Stimulated activated CD8-positive, alpha-beta memory T cell treated with anti-CD3 and anti-CD28 coated beads, Interleukin-15, amount 100 ng/mL, for 1 hour (primary cell): Measurements from ENCODE around the gene CPT1B.
"Not testable (repeated sequence)": the region's sequence is repeated elsewhere in the genome, so short reads cannot be mapped to it uniquely, and the experiment has no call there.

ENCODE experiments used
- DNase-seq: peaks from one replicate; pipeline ENCODE4 v3.0.0-alpha.2; 2020; ENCODE audit warnings: low read depth

The CPT1B gene

DNA sequence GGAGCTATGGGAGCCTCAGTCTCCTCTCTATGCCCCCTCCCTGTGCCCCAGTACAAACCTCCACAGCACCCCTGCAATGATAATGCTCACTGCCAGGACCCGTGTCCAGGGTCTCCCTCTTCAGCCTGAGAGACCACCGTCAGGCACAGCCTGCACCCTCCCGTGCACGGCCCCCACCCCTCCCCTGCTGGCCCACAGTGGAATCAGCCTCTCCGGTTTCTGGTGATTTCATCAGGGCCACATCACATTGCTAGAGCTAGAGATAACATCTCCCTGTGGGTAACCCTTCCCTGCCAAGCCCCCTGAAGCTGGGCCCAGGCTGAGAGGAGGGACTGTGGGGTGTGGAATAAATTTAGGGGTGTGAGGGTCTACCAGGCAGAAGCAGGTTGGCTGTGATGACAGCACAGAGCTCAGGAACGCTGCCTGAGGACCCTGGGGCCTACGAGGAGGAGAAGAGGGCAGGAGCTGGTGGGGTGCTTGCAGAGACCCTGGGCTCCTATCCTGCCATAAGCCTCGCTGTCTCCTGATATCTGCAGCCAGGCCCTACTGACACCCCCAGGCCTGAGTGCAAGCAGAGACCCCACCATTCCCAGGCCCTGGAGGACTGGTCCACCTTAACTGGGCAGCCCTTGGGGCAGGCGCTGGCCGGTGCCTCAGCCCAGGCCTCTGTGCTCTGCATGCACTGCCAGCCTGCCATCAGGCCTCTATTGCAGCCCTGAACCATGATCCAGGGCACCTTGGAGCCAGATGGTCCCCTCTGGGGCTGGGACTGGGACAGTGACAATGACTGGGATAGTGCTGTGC lies 32.5 kb downstream of the CPT1B start, which contains the start of gene KLHDC7B:
TSS of gene KLHDC7B (plus strand) at position 378 of the 804 bp plus-strand sequence. CDS start at position 723, 345 bp downstream.
- no peak for DNase-seq

- no peak for DNase-seq
Measured at GRCh38 chr22:50544746-50545253, 33.4 kb downstream of the CPT1B start.

GRCh38 chr22:50544078-50544745 lies 34.0 kb downstream of the CPT1B start:
- peak; percentile 67 for DNase-seq

GRCh38 chr22:50542416-50542927 lies 35.8 kb downstream of the CPT1B start:
- no peak for DNase-seq

DNA sequence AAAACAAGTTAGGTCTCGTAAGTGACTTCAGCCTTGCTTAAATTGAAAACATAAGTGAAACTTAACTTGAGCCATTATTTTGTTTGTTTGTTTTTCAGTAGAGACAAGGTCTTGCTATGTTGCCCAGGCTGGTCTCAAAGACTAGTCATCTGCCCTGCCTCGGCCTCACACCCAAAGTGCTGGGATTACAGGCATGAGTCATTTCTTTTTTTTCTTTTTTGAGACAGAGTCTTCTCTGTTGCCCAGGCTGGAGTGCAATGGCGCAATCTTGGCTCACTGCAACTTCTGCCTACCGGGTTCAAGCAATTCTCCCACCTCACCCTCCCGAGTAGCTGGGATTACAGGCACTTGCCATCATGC lies 36.6 kb downstream of the CPT1B start:
- DNase-seq, result not testable (repeated sequence)

GRCh38 chr22:50540381-50540780 lies 37.8 kb downstream of the CPT1B start:
- DNase-seq, result no peak

DNA sequence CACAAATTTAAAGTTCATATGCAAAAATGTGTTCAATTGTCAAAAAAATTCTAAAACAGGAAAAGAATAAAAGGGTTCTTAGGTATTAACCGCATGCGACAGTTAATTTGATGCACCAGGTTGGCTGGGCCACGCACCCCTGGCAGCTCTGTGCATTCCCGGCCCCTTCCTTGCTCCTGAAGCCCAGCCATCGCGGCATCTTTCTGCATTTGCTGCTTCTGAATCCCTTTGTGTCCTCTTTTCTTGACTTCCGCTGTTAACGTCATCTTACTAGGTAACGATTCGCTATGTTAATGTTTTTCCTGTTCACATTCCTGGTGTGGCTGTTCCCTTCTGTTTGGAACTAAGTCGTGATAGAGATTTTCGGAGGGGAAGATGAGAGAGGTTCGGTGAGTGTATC lies 40.5 kb downstream of the CPT1B start:
- DNase-seq, result no peak

DNA sequence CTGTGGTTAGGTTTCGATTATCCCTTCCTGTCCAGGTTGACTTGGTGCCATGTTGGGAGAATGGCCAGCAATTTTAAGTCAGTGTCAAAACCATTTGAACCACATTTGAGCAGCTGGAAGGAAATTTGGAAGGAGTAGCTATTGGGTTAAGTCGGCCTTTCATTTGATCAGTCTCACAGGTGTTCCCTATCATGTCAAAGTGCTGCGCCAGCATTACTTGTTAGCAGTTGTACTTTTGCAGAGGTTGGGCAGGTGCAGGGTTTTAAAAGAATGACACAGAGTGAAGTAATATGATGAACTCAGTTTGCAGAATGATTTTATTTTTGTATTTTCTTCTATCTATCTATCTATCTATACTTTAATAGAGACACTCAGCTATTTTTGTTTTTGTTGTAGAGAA lies 42.0 kb downstream of the CPT1B start:
- no peak for DNase-seq

GRCh38 chr22:50535113-50535512 lies 43.1 kb downstream of the CPT1B start:
- no peak for DNase-seq

GRCh38 chr22:50533856-50534711 lies 44.1 kb downstream of the CPT1B start:
- not testable (repeated sequence) for DNase-seq

- no peak for DNase-seq
Measured at GRCh38 chr22:50532824-50533796, 45.1 kb downstream of the CPT1B start.

GRCh38 chr22:50531962-50532674 lies 46.1 kb downstream of the CPT1B start:
- DNase-seq, result no peak

DNA sequence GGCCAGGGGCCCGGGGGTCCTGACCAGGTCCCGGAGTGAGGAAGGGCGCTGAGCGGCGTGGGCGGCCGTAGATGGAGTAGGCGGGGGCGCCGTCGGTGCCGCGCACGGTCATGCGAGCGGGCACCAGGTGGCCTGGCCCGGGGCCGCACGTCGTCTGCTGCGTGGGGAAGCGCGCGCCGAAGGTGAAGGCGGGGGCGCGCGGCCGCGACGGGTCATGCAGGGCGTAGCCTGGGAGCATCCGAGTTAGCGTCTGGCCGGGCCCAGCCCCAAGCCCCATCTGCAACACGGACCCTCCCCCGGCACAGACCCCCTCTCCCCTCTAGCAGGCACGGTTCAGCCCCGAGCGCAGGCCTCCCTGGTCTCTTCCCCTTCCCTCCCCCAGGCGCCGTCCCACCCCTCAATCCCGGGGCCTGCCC lies 46.7 kb downstream of the CPT1B start:
- DNase-seq, result peak; percentile 40

DNA sequence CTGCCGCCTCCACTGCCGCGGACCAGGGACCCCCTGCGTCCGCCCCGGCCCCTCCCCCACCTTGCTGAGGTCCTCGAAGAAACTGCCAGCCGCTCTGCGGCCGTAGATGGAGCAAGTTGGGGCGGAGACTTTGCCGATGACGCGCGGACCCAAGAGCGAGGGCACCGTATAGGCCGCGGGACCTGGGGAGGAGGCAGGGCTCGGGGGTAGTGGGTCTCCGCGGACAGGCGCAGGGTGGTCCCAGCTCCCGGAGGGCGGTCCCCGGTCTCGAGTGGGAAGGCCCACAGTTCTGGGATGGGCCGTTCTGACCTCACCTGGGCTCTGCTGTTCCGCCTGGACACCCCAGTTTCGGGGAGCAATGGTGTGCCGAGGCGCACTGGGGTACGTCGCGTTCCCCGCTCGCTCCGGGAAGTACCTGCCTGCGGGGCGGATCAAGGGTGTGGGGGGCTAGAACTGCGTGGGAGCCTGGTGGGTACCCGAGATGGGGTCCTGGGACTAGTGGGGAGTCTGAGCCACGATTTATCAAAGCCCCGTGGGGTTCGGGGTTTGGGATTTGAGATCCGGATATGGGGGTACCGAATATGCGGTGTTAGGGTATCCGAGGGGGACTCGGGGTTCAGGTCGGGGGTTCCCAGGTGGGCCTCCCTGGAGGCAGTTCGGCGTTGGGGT lies 47.2 kb downstream of the CPT1B start:
- DNase-seq, result peak; percentile 68

GRCh38 chr22:50530580-50530876 lies 47.7 kb downstream of the CPT1B start:
- no peak for DNase-seq

GRCh38 chr22:50529897-50530579 lies 48.2 kb downstream of the CPT1B start, which contains the start of gene TYMP:
Gene TYMP (minus strand): TSS chr22:50530012. CDS start chr22:50529709, 303 bp downstream.
- no peak for DNase-seq

DNA sequence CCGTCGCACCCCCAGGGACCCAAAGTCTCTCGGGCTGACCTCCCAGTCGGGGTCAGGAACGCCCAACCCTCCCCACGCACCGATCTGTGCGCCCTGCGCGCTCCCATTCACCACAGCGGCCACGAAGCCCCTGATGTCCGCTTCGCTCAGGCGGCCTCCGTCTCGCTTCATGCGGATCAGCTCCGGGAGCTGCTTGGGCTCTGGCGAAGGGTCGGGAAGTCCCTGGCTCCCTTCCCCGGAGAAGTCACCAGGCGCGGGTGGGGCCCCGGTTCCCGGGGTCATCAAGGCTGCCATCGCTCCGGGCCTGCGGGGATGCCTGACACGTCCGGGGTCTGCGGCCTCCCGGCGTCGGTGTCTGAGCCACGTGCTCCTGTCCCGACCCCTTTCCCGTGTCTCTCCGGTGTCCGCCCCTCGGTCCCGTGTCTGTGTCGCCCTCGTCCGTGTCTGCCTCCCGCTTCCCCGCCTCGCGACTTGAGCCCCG lies 48.8 kb downstream of the CPT1B start:
- DNase-seq, result no peak

DNA sequence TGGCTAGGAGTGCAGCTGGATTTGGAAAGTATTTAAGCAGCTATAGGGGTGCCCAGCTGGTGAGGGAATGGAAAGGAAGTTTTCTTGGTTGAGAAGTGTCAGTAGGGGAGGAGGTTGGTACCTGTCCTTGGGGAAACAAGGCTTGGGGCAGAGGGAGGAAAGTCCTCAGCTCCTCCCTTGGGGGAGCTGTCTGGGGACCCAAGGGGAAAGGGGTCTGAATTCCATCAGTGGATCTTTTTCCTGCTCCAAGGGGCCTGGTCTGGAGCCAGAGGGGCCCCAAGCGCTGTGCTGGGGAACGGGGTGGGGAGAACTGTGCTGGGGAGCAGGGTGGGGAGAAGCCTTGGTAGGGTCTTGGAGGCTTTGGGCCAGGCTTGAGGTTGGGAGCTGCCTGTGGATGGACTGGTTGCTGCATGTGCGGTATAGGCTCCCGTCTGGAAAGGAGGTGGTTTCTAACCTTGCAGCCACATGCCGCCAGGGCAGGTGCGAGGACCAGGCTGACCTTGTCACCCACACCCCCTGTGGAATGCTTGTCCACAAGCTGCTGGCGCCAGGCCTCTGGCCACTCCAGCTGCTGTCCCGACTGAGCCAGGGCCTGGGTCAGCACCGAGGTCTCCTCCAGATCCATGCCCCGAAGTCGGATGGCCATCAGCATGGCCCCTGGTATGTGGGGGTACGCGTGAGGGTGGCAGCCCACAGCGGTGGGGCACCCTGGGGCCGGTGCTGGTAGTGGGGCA lies 49.4 kb downstream of the CPT1B start:
- no peak for DNase-seq
